Measurements from ENCODE around the gene NDUFA7. TPM values are rescaled to one million over a fixed set of nuclear protein-coding genes. Genes with fewer than 3 reads are reported as not detected.
"Not testable (repeated sequence)": the region's sequence is repeated elsewhere in the genome, so short reads cannot be mapped to it uniquely, and the experiment has no call there.

Gene NDUFA7
- total RNA-seq, 1 donor from 2014 or later = 46.7 TPM

GRCh38 chr19:8342316-8342683, 21.1 kb upstream of the NDUFA7 start:
- no peak for DNase-seq (ENCODE audit: low read depth, low spot score)

- DNase-seq (ENCODE audit: low read depth, low spot score) = not testable (repeated sequence)
Measured at GRCh38 chr19:8341504-8341903, 20.3 kb upstream of the NDUFA7 start.

GRCh38 chr19:8340341-8341096, 19.3 kb upstream of the NDUFA7 start:
- peak; percentile 76 for DNase-seq (ENCODE audit: low read depth, low spot score)

- DNase-seq (ENCODE audit: low read depth, low spot score) = no peak
Measured at GRCh38 chr19:8338835-8339234, 17.7 kb upstream of the NDUFA7 start.

GRCh38 chr19:8337728-8338127, 16.6 kb upstream of the NDUFA7 start:
- DNase-seq (ENCODE audit: low read depth, low spot score) = no peak

- DNase-seq (ENCODE audit: low read depth, low spot score) = no peak
Measured at GRCh38 chr19:8336660-8337059, 15.5 kb upstream of the NDUFA7 start.

GRCh38 chr19:8336072-8336569, 14.9 kb upstream of the NDUFA7 start:
- DNase-seq (ENCODE audit: low read depth, low spot score) = no peak

GRCh38 chr19:8335343-8336071, 14.3 kb upstream of the NDUFA7 start:
- no peak for DNase-seq (ENCODE audit: low read depth, low spot score)

- peak; percentile 65 for DNase-seq (ENCODE audit: low read depth, low spot score)
Measured at GRCh38 chr19:8334458-8335342, 13.5 kb upstream of the NDUFA7 start.

GRCh38 chr19:8333767-8334457, 12.7 kb upstream of the NDUFA7 start:
- no peak for DNase-seq (ENCODE audit: low read depth, low spot score)

GRCh38 chr19:8332976-8333766, 12.0 kb upstream of the NDUFA7 start:
- no peak for DNase-seq (ENCODE audit: low read depth, low spot score)

GRCh38 chr19:8331263-8331845, 10.2 kb upstream of the NDUFA7 start:
- no peak for DNase-seq (ENCODE audit: low read depth, low spot score)

- DNase-seq (ENCODE audit: low read depth, low spot score) = no peak
Measured at GRCh38 chr19:8329996-8330395, 8.8 kb upstream of the NDUFA7 start.

- DNase-seq (ENCODE audit: low read depth, low spot score) = no peak
Measured at GRCh38 chr19:8325454-8325853, 4.3 kb upstream of the NDUFA7 start.

GRCh38 chr19:8324186-8325050, 3.2 kb upstream of the NDUFA7 start:
- DNase-seq (ENCODE audit: low read depth, low spot score) = no peak

GRCh38 chr19:8323781-8324185, 2.6 kb upstream of the NDUFA7 start:
- no peak for DNase-seq (ENCODE audit: low read depth, low spot score)

- no peak for DNase-seq (ENCODE audit: low read depth, low spot score)
Measured at GRCh38 chr19:8322638-8322997, 1.4 kb upstream of the NDUFA7 start.

- no peak for DNase-seq (ENCODE audit: low read depth, low spot score)
Measured at GRCh38 chr19:8321986-8322637, 937 bp upstream of the NDUFA7 start.

All from pulmonary artery endothelial cell (primary cell).